GM18867 (cell line): ENCODE data around the gene CNNM4.
"Not testable (repeated sequence)": the region's sequence is repeated elsewhere in the genome, so short reads cannot be mapped to it uniquely, and the experiment has no call there.

Experiments used
- ATAC-seq: cut with Tn5 transposase; IDR thresholded peaks from one replicate; pipeline ENCODE4 v1.9.1; 2021; ENCODE audit warnings: mild to moderate bottlenecking, moderate library complexity; ENCODE audit not compliant: unreplicated experiment

CNNM4 gene

GRCh38 chr2:96792772-96793749 is 32.4 kb downstream of the CNNM4 start:
- ATAC-seq: no peak

- ATAC-seq: no peak
Measured at GRCh38 chr2:96795076-96795475, 34.4 kb downstream of the CNNM4 start.

GRCh38 chr2:96796497-96796896 is 35.8 kb downstream of the CNNM4 start:
- ATAC-seq: not testable (repeated sequence)

- no peak for ATAC-seq
Measured at GRCh38 chr2:96797066-96797625, 36.4 kb downstream of the CNNM4 start.

DNA sequence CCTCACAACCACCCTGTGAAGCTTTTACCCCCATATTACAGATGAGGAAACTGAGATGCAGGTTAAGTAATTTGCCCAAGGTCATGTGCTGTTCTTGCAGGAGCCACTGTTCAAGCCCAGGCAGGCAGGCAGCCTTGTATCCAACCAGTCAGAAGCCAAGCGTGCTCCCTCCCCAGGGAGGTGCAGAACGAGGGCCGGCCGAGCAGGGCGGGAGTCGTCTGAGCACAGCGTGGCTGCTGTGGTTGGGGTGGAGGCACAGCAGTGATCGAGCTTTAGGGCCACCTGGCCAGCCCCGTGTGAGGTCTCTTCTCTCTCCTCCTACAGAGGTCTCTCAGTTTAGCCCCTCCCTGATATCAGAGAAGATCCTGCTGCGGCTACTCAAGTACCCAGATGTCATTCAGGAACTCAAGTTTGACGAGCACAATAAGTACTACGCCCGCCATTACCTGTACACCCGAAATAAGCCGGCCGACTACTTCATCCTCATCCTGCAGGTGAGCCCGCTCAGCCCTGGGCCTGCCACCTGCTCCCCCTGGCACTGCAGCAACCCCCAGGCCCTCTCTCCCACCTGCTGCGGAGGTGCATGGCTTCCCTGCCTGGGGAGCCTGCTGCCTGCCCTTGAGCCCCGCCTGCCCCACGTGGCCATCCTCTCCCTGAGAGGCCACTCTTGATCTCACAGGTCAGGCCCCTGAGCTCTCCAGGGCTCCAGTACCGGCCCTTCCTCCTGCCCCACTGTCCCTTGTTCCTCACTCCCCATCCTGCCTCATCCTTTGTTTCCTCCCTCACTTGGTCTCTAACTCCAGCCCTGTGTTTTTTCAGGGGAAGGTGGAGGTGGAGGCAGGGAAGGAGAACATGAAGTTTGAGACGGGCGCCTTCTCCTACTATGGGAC is 38.3 kb downstream of the CNNM4 start:
- ATAC-seq: no peak

- ATAC-seq: no peak
Measured at GRCh38 chr2:96799623-96799935, 38.9 kb downstream of the CNNM4 start.

DNA sequence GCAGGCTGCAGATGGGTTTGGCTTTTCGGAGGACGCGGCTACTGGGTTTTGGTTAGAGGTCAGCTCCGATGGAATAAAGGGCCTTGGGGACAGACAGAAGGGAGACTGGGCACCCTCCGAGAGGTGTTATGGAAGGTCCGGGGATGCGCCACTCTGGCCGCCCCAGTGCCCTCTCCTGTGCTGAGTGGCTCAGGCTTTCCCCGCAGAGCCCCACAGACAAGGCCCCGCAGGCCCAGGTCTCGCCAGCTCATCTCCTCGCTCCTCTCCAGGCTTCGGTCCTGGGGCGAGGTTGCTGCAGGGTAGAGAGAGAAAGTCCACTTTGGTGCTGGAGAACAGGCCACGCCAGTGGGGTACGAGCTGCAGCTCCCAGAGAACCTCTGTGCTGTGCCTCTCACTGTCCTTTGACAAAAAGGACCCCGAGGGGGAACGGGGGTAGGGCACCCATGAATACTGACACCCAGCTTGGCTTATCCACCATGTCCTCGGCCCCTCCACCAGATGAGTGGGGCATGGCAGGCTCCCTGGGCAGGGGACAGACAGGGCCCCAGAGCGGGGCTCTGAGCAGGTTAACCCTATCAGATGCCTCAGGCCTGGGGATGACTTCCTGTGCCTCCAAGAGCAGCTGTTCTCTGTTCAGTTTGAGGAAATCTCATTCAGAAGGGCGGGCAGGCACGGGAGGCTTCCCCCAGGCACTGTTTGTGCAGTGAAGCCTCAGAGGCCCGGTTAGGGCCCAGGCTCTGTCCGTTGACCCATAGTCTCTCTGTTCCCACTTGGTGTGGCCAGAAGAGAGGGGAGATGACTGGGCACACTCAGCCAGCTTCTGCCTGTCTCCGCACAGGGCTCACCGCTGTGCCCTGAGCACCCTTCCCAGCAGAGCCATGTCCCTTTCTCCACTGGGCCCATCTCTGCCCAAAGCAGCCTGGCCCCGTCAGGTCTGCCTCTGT is 39.6 kb downstream of the CNNM4 start:
- peak; percentile 12 for ATAC-seq

DNA sequence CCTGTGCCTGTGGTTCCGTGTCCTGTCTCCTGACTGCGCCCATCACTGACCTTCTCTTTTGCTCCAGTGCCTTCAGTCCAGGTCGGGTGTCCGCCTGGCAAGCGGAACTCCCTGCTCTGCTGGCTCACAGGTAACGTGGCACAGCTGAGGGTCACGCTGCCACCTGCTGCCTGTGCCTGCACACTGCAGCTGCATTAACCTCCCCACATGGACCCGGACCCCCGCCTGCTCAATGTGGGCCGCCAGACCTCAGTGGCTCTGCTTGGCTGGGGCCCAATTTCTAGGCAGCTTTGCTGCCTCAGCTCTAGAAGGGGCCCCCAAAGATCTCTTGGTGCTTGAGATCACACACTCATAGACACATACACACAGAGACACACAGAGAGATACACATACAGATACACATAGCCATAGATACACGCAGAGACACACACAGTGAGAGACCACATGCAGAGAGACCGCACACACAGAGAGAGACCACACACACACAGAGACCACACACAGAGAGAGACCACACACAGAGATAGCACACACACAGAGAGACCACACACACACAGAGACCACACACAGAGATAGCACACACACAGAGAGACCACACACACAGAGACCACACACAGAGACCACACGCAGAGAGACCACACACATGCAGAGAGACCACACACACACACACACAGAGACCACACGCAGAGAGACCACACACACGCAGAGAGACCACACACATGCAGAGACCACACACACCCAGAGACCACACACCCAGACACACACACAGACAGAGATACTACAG is 40.5 kb downstream of the CNNM4 start:
- ATAC-seq: peak; percentile 87

DNA sequence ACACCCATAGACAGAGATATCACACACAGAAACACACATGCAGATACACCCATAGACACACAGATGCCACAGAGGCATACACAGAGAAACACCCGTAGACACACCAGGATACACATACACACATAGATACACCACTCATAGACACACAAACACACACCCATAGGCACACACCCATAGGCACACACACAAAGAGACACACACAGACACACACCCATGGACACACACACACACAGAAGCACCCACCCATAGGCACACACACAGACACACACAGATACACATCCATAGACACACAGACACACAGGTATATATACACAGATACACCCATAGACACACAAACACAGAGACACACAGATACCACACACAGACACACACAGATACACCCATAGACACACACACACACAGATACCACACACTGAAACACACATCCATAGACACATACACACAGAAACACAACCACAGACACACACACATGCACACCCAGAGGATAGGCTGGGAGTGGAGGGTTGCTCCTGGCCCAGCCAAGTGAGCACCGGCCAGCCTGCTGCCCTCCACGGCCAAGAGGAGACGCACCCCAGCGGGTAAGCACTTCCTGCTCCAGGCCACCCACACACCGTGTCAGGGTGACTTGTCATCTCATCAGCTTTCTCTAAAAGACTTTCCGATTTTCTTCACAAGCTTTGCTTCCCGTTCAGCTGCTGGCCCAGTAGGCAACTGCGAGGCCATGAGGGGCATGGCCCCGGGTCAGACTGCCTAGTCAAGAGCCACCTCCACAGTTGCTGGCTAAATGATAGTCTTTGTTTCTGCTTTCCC is 41.3 kb downstream of the CNNM4 start:
- peak; percentile 38 for ATAC-seq

- no peak for ATAC-seq
Measured at GRCh38 chr2:96802721-96803120, 42.0 kb downstream of the CNNM4 start.

- ATAC-seq: no peak
Measured at GRCh38 chr2:96804986-96805385, 44.3 kb downstream of the CNNM4 start.

DNA sequence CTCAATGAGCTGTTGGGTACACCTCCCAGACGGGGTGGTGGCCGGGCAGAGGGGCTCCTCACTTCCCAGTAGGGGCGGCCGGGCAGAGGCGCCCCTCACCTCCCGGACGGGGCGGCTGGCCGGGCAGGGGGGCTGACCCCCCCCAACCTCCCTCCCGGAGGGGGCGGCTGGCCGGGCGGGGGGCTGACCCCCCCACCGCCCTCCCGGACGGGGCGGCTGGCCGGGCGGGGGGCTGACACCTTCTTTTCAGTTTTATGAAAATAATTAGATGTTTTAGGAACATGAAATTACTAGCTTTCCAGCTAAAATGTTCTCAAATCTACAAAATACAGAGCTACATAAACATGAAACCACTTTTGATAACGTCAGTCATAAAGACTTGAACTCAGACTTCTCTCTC is 45.2 kb downstream of the CNNM4 start:
- ATAC-seq: not testable (repeated sequence)

DNA sequence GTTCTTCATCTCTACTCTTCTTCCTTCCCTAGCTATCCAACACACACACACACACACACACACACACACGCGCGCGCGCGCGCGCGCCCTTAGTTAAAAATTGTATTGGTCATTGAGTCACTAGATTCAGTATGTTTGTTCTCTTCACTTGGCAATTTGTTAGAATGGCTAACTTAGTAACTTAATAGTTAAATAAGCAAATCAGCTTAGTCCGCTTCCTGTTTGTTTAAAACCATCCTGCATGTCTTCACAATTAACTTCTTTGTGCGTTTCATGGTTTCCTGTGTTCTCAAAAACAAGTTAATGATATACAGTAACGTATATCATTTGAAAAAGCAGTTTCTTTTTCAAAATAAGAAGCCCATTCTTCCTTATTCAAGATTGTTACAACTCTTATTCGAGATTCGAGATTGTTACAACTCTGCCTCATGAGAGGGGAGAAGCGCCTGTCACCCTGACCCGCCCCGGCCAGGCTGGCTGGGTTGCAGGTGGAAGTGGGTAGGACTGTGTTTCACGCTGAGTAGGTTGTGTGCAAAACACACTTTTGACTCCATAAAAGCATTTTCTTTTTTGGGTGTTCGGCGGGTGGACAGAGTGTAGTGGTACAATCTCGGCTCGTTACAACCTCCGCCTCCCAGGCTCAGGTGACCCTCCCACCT is 45.9 kb downstream of the CNNM4 start:
- no peak for ATAC-seq

- no peak for ATAC-seq
Measured at GRCh38 chr2:96807127-96807471, 46.4 kb downstream of the CNNM4 start.

DNA sequence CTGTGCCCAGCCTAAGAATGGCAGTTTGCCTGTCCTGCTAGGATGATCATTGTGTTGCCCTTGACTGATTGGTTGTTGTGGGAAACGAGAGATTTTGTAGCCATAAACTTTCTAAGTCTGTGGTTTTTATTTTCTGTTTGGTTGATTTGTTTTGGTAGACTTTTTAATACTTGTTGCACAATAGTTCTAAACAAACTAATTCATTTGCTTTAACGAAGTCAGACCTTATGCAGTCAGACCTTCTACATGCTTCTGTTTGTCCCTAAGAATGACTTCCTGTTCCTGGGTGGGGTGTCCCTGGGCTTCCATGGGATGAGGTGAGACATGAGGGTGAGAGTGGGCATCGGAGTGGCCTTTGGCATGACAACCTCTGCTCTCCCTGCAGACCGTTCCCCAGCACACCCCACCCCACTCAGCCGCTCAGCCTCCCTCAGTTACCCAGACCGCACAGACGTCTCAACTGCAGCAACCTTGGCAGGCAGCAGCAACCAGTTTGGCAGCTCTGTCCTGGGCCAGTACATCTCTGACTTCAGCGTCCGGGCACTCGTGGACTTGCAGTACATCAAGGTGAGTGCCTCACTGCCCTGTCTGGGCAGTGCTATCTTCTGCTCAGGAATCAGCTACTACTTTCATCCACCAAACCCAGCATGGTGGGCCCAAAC is 47.6 kb downstream of the CNNM4 start:
- no peak for ATAC-seq

DNA sequence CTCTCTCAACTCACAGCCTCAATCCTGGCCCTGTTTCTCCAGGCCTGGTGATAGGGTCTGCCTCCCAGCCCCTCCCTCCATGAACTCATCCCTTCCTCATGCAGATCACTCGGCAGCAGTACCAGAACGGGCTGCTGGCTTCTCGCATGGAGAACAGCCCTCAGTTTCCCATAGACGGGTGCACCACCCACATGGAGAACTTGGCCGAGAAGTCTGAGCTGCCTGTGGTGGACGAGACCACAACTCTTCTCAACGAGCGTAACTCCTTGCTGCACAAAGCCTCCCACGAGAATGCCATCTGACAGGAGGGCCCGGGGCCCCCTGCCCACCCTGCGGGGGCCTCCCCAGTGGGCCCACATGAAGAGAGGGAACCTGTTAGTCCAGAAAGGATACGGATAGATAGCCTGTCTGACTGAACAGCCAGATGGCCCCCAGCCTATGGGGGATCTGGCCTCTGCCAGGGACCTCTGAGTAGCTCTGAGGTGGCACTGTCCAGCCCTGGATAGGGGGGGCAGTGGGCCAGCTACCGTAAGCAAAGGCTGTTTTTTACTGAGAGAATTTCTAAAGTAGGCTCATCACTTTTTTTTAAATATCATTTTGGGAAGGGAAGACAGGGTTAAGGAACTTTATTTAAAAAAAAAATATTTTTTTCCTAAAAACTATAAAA is 48.6 kb downstream of the CNNM4 start:
- ATAC-seq: no peak
